ENCODE results near the gene DIP2C.

DNA sequence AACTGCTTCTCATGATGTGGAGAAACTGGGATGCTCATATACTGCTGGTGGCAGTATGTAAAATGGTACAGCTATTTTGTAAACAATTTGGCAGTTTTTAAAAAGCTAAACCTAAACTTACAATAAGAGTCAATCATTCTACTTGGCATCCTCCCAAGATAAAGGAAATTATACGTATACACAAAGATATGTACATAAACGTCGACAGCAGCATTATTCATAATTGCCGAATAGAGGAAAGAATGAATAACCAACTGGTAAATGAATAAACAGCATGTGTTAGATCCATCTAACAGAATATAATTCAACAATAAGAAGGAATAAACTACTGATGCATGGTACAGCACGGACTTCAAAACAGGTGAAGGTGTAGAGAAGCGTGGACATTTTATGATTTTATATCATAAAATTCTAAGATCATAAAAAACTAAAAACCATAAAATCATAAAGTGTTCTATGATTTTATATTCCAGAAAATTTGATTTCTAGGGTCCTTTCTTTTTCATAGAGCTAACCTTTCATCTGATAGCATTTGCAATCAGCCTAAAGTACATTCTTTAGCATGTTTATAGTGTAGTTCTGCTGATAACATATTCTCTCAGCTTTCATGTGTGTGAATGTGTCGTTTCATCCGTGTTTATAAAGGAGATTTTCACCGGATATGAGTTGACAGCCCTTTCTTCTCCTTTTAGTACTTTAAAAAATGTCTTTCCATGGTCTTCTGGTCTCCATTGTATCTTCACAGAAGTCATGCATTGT is 261.5 kb downstream of the DIP2C start:
- TF ChIP-seq CTCF (IDR thresholded peaks at IDR 0.05) (no peak), EZH2 (IDR thresholded peaks at IDR 0.05) (no peak), EZH2phosphoT487 (IDR thresholded peaks at IDR 0.05) (no peak)

All from neural progenitor cell (in vitro differentiated cells).